ENCODE data around the gene MAP1LC3A.

DNA sequence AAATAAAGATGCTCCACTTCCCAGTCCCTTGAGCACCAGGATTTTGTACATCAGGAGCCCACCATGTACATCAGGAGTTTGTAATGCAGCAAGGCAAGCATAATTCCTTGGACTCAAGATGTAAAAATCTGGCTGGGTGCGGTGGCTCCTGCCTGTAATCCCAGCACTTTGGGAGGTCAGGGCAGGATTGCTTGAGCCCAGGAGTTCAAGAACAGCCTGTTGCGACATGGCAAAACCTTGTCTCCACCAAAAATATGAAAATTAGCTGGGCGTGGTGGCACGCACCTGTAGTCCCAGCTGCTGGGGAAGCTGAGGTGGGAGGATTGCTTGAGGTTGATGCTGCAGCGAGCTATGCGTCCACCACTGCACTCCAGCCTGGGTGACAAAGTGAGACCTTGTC, 16.1 kb upstream of the MAP1LC3A start:
- no peak for TF ChIP-seq CTCF (IDR thresholded peaks at IDR 0.05; ENCODE audit: borderline replicate concordance, extremely low read depth, low read length, poor library complexity, severe bottlenecking)
- no peak for TF ChIP-seq EZH2 (IDR thresholded peaks at IDR 0.05; ENCODE audit: borderline replicate concordance, low read depth, low read length, severe bottlenecking)
